H9 (cell line): ENCODE measurements around the gene UPK2. TPM values are rescaled to one million over a fixed set of nuclear protein-coding genes. Genes with fewer than 3 reads are reported as not detected.
A peak's percentile ranks its signal among the peaks of the same experiment; 100 is the strongest.

Experiments
- DNase-seq: peaks from one replicate; pipeline ENCODE4 v3.0.0-alpha.2; 2017
- H2AFZ ChIP-seq: one replicate; pipeline ENCODE4 v1.6.1; 2013; ENCODE audit warnings: mild to moderate bottlenecking, low read length, control low read depth, moderate library complexity
- H2AK5ac ChIP-seq: 2 replicates; pipeline ENCODE4 v1.6.1; 2013; ENCODE audit warnings: low read length, control low read depth, mixed read lengths; ENCODE audit not compliant: insufficient read length
- H2BK120ac ChIP-seq: one replicate; pipeline ENCODE4 v1.6.1; 2013; ENCODE audit warnings: low read depth, mild to moderate bottlenecking, low read length, control low read depth, inconsistent platforms; ENCODE audit not compliant: poor library complexity, severe bottlenecking
- H2BK12ac ChIP-seq: 2 replicates; pipeline ENCODE4 v1.6.1; 2013; ENCODE audit warnings: low read length, control low read depth, mixed read lengths, low read depth; ENCODE audit not compliant: insufficient read length
- H2BK15ac ChIP-seq: 2 replicates; pipeline ENCODE4 v1.6.1; 2013; ENCODE audit warnings: low read depth, low read length, control low read depth
- H2BK20ac ChIP-seq: one replicate; pipeline ENCODE4 v1.6.1; 2013; ENCODE audit warnings: low read depth, mild to moderate bottlenecking, low read length, control low read depth, inconsistent platforms; ENCODE audit not compliant: poor library complexity, severe bottlenecking
- H2BK5ac ChIP-seq: 2 replicates; pipeline ENCODE4 v1.6.1; 2013; ENCODE audit warnings: low read length, control low read depth, mixed read lengths; ENCODE audit not compliant: insufficient read length
- H3K14ac ChIP-seq: 2 replicates; pipeline ENCODE4 v1.6.1; 2013; ENCODE audit warnings: low read length, control low read depth; ENCODE audit not compliant: insufficient read depth
- H3K18ac ChIP-seq: 2 replicates; pipeline ENCODE4 v1.6.1; 2013; ENCODE audit warnings: low read depth, mild to moderate bottlenecking, mixed read lengths, low read length, control low read depth; ENCODE audit not compliant: insufficient read length
- H3K23ac ChIP-seq: 2 replicates; pipeline ENCODE4 v1.6.1; 2013; ENCODE audit warnings: low read length, control low read depth, mixed read lengths, low read depth; ENCODE audit not compliant: insufficient read length
- H3K23me2 ChIP-seq: 2 replicates; pipeline ENCODE4 v1.6.1; 2013; ENCODE audit warnings: low read depth, mild to moderate bottlenecking, mixed read lengths, low read length, control low read depth; ENCODE audit not compliant: insufficient read length, poor library complexity, severe bottlenecking
- H3K27ac ChIP-seq: 2 replicates; pipeline ENCODE4 v1.5.1; 2013; ENCODE audit warnings: low read length, control low read depth, mixed read lengths, low read depth; ENCODE audit not compliant: insufficient read length
- H3K27me3 ChIP-seq: 2 replicates; pipeline ENCODE4 v1.6.1; 2013; ENCODE audit warnings: low read length, control low read depth, inconsistent platforms; ENCODE audit not compliant: insufficient read depth
- H3K4ac ChIP-seq: 2 replicates; pipeline ENCODE4 v1.6.1; 2013; ENCODE audit warnings: low read depth, mild to moderate bottlenecking, control low read depth, inconsistent platforms, low read length, moderate library complexity
- H3K4me1 ChIP-seq: 2 replicates; pipeline ENCODE4 v1.6.1; 2013; ENCODE audit warnings: low read length, control low read depth, inconsistent platforms; ENCODE audit not compliant: insufficient read depth
- H3K4me2 ChIP-seq: 2 replicates; pipeline ENCODE4 v1.6.1; 2013; ENCODE audit warnings: low read length, control low read depth, mixed read lengths; ENCODE audit not compliant: insufficient read length, insufficient read depth
- H3K56ac ChIP-seq: 2 replicates; pipeline ENCODE4 v1.6.1; 2013; ENCODE audit warnings: low read depth, mild to moderate bottlenecking, mixed read lengths, low read length, control low read depth; ENCODE audit not compliant: insufficient read length
- H3K79me1 ChIP-seq: 2 replicates; pipeline ENCODE4 v1.6.1; 2013; ENCODE audit warnings: low read depth, mild to moderate bottlenecking, moderate library complexity, low read length, control low read depth, inconsistent platforms; ENCODE audit not compliant: insufficient read depth, poor library complexity, severe bottlenecking
- H3K79me2 ChIP-seq: 2 replicates; pipeline ENCODE4 v1.6.1; 2013; ENCODE audit warnings: low read length, control low read depth, inconsistent platforms; ENCODE audit not compliant: insufficient read depth
- H3K9ac ChIP-seq: 2 replicates; pipeline ENCODE4 v1.6.1; 2013; ENCODE audit warnings: low read length, control low read depth, mixed read lengths; ENCODE audit not compliant: insufficient read length; ENCODE audit errors: extremely low read depth
- H3K9me3 ChIP-seq: one replicate; pipeline ENCODE4 v1.6.1; 2013; ENCODE audit warnings: low read depth, low read length, inconsistent platforms; ENCODE audit not compliant: control insufficient read depth
- H3T11ph ChIP-seq: one replicate; pipeline ENCODE4 v1.6.1; 2013; ENCODE audit warnings: mild to moderate bottlenecking, low read length, control low read depth, inconsistent platforms
- H4K20me1 ChIP-seq: one replicate; pipeline ENCODE4 v1.6.1; 2013; ENCODE audit not compliant: control insufficient read depth, insufficient read length, insufficient read depth
- H4K5ac ChIP-seq: 2 replicates; pipeline ENCODE4 v1.6.1; 2013; ENCODE audit warnings: low read depth, mild to moderate bottlenecking, mixed read lengths, low read length, control low read depth; ENCODE audit not compliant: insufficient read length
- H4K8ac ChIP-seq: replicated peaks from 2 replicates; pipeline ENCODE4 v1.6.1; 2013; ENCODE audit warnings: low read length, control low read depth, mixed read lengths, low read depth; ENCODE audit not compliant: insufficient read length
- H4K91ac ChIP-seq: 2 replicates; pipeline ENCODE4 v1.6.1; 2013; ENCODE audit warnings: low read depth, mild to moderate bottlenecking, moderate library complexity, mixed read lengths, low read length, control low read depth; ENCODE audit not compliant: insufficient read length
- H3K27ac Mint-ChIP-seq, 3 experiments: 2 replicates in 2 of 3; 3 replicates in 1 of 3; pipeline ENCODE4 v1.8.0; 2020 to 2021; ENCODE audit warnings: mixed read lengths in 3 of 3, mild to moderate bottlenecking in 1 of 3, moderate library complexity in 1 of 3
- H3K27me3 Mint-ChIP-seq: 2 replicates; pipeline ENCODE4 v1.8.0; 2021; ENCODE audit warnings: low read depth, mild to moderate bottlenecking, moderate library complexity, mixed read lengths
- H3K36me3 Mint-ChIP-seq, 3 experiments: 2 replicates in 2 of 3; 3 replicates in 1 of 3; pipeline ENCODE4 v1.8.0; 2020 to 2021; ENCODE audit warnings: low read depth in 3 of 3, mixed read lengths in 3 of 3; ENCODE audit not compliant: insufficient read depth in 1 of 3
- H3K4me1 Mint-ChIP-seq, 2 experiments: 2 replicates each; pipeline ENCODE4 v1.8.0; 2020; ENCODE audit warnings: mixed read lengths in 2 of 2
- H3K4me3 Mint-ChIP-seq, 2 experiments: 2 replicates in 1 of 2; 3 replicates in 1 of 2; pipeline ENCODE4 v1.8.0; 2020 to 2021; ENCODE audit warnings: mild to moderate bottlenecking in 2 of 2, mixed read lengths in 2 of 2, moderate library complexity in 1 of 2
- H3K9me3 Mint-ChIP-seq, 2 experiments: 2 replicates in 1 of 2; 3 replicates in 1 of 2; pipeline ENCODE4 v1.8.0; 2020; ENCODE audit warnings: mild to moderate bottlenecking in 2 of 2, mixed read lengths in 2 of 2, moderate library complexity in 1 of 2
- WGBS: extraction: QIAGEN DNeasy Blood & Tissue Kit; methylation state at CpG from one replicate; pipeline ENCODE4 v1.1.7; 2013; ENCODE audit warnings: missing lambda C conversion rate, low lambda C conversion rate, mixed read lengths; ENCODE audit not compliant: insufficient read length; ENCODE audit errors: extremely low coverage; 5-methylcytosine and 5-hydroxymethylcytosine counted together
- total RNA-seq: library from RNA; stranded (reverse); gene quantifications from 2 replicates; pipeline ENCODE4 v1.2.1, GENCODE V29; 2021
- TF ChIP-seq, protein P1 (sequence below): fragments of 200-600 bp; sonication (generic); conservative IDR thresholded peaks from 3 replicates; pipeline ENCODE4 v1.8.0; 2021; ENCODE audit warnings: antibody characterized with exemption, mild to moderate bottlenecking

Gene UPK2
- total RNA-seq, 1 experiment from 2014 or later = 0.33 TPM

GRCh38 chr11:118939953-118940598 is 16.0 kb upstream of the UPK2 start:
- no peak overlapping the region for H2BK12ac ChIP-seq
- no peak overlapping the region for H4K91ac ChIP-seq
- H2BK120ac ChIP-seq = no peak overlapping the region
- H2BK15ac ChIP-seq = no peak overlapping the region
- H2AK5ac ChIP-seq = no peak overlapping the region
- no peaks in the 10 kb centered on the region for H4K20me1 ChIP-seq
- H4K5ac ChIP-seq = peak overlapping the region; percentile 54
- no peaks in the 10 kb centered on the region for H3K79me1 ChIP-seq
- no peaks in the 10 kb centered on the region for H3K79me2 ChIP-seq
- no peak overlapping the region for H3K56ac ChIP-seq
- no peak overlapping the region for H4K8ac ChIP-seq
- H3K4me1 ChIP-seq = peaks cover 7% of the 10 kb centered on the region; the same call in 1 of the 2 replicates
- no CpG with 5 or more reads among the region's 13 CpGs for WGBS
- Mint-ChIP-seq H3K36me3 (no peaks in the 10 kb centered on the region), H3K27me3 (peaks cover 32% of the 10 kb centered on the region), H3K9me3 (no peaks in the 10 kb centered on the region), H3K4me1 (peaks cover 23 to 33% of the 10 kb centered on the region in 2 experiments), H3K4me3 (no peak overlapping the region), H3K27ac (peak overlapping the region in 1 of 3 experiments; percentile 52; a peak in 1 of 7 replicates)
- H3K9ac ChIP-seq = no peak overlapping the region
- H2BK20ac ChIP-seq = no peak overlapping the region
- no peak overlapping the region for H2AFZ ChIP-seq
- H3K14ac ChIP-seq = peak overlapping the region; percentile 60
- no peak overlapping the region for H2BK5ac ChIP-seq
- peaks cover 2% of the 10 kb centered on the region; the same call in 1 of the 2 replicates for H3K27me3 ChIP-seq
- H3K23ac ChIP-seq = no peak overlapping the region
- TF ChIP-seq, protein P1, sequence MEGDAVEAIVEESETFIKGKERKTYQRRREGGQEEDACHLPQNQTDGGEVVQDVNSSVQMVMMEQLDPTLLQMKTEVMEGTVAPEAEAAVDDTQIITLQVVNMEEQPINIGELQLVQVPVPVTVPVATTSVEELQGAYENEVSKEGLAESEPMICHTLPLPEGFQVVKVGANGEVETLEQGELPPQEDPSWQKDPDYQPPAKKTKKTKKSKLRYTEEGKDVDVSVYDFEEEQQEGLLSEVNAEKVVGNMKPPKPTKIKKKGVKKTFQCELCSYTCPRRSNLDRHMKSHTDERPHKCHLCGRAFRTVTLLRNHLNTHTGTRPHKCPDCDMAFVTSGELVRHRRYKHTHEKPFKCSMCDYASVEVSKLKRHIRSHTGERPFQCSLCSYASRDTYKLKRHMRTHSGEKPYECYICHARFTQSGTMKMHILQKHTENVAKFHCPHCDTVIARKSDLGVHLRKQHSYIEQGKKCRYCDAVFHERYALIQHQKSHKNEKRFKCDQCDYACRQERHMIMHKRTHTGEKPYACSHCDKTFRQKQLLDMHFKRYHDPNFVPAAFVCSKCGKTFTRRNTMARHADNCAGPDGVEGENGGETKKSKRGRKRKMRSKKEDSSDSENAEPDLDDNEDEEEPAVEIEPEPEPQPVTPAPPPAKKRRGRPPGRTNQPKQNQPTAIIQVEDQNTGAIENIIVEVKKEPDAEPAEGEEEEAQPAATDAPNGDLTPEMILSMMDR = no peak
- H3K23me2 ChIP-seq = no peaks in the 10 kb centered on the region
- no peak overlapping the region for H3T11ph ChIP-seq
- H3K4ac ChIP-seq = no peak overlapping the region
- H3K27ac ChIP-seq = no peak overlapping the region
- DNase-seq = peak; percentile 62
- no peak overlapping the region for H3K4me2 ChIP-seq
- peak overlapping the region; percentile 49 for H3K18ac ChIP-seq
- no peaks in the 10 kb centered on the region for H3K9me3 ChIP-seq
